DND-41 (cell line): ENCODE data around the gene HECTD1.

Experiments used
- ATAC-seq: fragments of 200-7000 bp; cut with Tn5 transposase; 3 replicates; pipeline ENCODE4 v1.9.1; 2021; ENCODE audit warnings: low read depth; ENCODE audit not compliant: insufficient read depth
- DNase-seq: peaks from one replicate; pipeline ENCODE4 v3.0.0-alpha.2; 2020
- H2AFZ ChIP-seq: 2 replicates; pipeline ENCODE4 v1.6.0; 2012; ENCODE audit warnings: low read depth, low read length
- H3K27ac ChIP-seq: 2 replicates; pipeline ENCODE4 v1.5.1; 2012; ENCODE audit warnings: low read length, inconsistent platforms
- H3K27me3 ChIP-seq: fragments of 200-600 bp; sonication (generic); 2 replicates; pipeline ENCODE4 v1.6.0; 2012; ENCODE audit warnings: low read length, mild to moderate bottlenecking, inconsistent platforms; ENCODE audit not compliant: insufficient read depth, poor library complexity
- H3K36me3 ChIP-seq: 2 replicates; pipeline ENCODE4 v1.5.1; 2012; ENCODE audit warnings: low read length, inconsistent platforms; ENCODE audit not compliant: insufficient read depth
- H3K4me1 ChIP-seq: 2 replicates; pipeline ENCODE4 v1.5.1; 2012; ENCODE audit warnings: mild to moderate bottlenecking, low read length; ENCODE audit not compliant: insufficient read depth
- H3K4me2 ChIP-seq: 2 replicates; pipeline ENCODE4 v1.6.0; 2012; ENCODE audit warnings: mild to moderate bottlenecking, moderate library complexity, low read length, inconsistent platforms; ENCODE audit not compliant: insufficient read depth
- H3K4me3 ChIP-seq, 2 experiments: fragments of 200-600 bp in 1 of 2; shearing (Covaris generic) in 1 of 2; 2 replicates each; pipeline ENCODE4 v1.5.1; 2012 to 2016; ENCODE audit warnings: inconsistent platforms in 2 of 2, low read length in 2 of 2, mild to moderate bottlenecking in 2 of 2, low read depth in 1 of 2, moderate library complexity in 1 of 2
- H3K79me2 ChIP-seq: 2 replicates; pipeline ENCODE4 v1.6.0; 2012; ENCODE audit warnings: low read length, inconsistent platforms; ENCODE audit not compliant: insufficient read depth
- H3K9ac ChIP-seq: 2 replicates; pipeline ENCODE4 v1.6.0; 2012; ENCODE audit warnings: low read depth, mild to moderate bottlenecking, inconsistent platforms, low read length, moderate library complexity
- H3K9me3 ChIP-seq: 2 replicates; pipeline ENCODE4 v1.5.1; 2012; ENCODE audit warnings: low read length, moderate library complexity, mild to moderate bottlenecking, inconsistent platforms; ENCODE audit not compliant: insufficient read depth, severe bottlenecking
- H4K20me1 ChIP-seq: 2 replicates; pipeline ENCODE4 v1.6.0; 2012; ENCODE audit warnings: low read length; ENCODE audit not compliant: insufficient read depth
- CTCF ChIP-seq: IDR thresholded peaks from 2 replicates; pipeline ENCODE4 v1.5.1; 2012; ENCODE audit warnings: borderline replicate concordance, low read length, moderate library complexity, mild to moderate bottlenecking; ENCODE audit not compliant: poor library complexity, severe bottlenecking; ENCODE audit errors: extremely low read depth
- EZH2 ChIP-seq: IDR thresholded peaks from 3 replicates; pipeline ENCODE4 v1.6.1; 2012; ENCODE audit warnings: borderline replicate concordance, low read depth, mild to moderate bottlenecking, moderate library complexity, low read length, inconsistent platforms; ENCODE audit not compliant: severe bottlenecking

The HECTD1 gene

GRCh38 chr14:31255286-31255685 lies 47.7 kb upstream of the HECTD1 start:
- Histone ChIP-seq H3K9ac (no peak overlapping the region), H3K36me3 (no peaks in the 10 kb centered on the region), H2AFZ (no peak overlapping the region), H4K20me1 (no peaks in the 10 kb centered on the region), H3K27me3 (no peaks in the 10 kb centered on the region), H3K79me2 (no peaks in the 10 kb centered on the region), H3K27ac (no peak overlapping the region), H3K4me3 (no peak overlapping the region), H3K4me1 (no peaks in the 10 kb centered on the region), H3K9me3 (no peaks in the 10 kb centered on the region), H3K4me2 (no peak overlapping the region)
- DNase-seq (no peak), ATAC-seq (no peak)
- TF ChIP-seq CTCF (no peak), EZH2 (no peak)

GRCh38 chr14:31253746-31254471 lies 46.3 kb upstream of the HECTD1 start:
- DNase-seq (no peak), ATAC-seq (no peak)
- no peaks in the 10 kb centered on the region for H3K36me3 ChIP-seq
- H3K9me3 ChIP-seq, result no peaks in the 10 kb centered on the region
- H3K9ac ChIP-seq, result no peak overlapping the region
- no peak overlapping the region for H2AFZ ChIP-seq
- H4K20me1 ChIP-seq, result no peaks in the 10 kb centered on the region
- H3K4me2 ChIP-seq, result no peak overlapping the region
- no peak overlapping the region for H3K4me3 ChIP-seq
- no peak overlapping the region for H3K27ac ChIP-seq
- H3K79me2 ChIP-seq, result no peaks in the 10 kb centered on the region
- TF ChIP-seq EZH2 (no peak), CTCF (no peak)
- H3K4me1 ChIP-seq, result no peaks in the 10 kb centered on the region
- H3K27me3 ChIP-seq, result no peaks in the 10 kb centered on the region

DNA sequence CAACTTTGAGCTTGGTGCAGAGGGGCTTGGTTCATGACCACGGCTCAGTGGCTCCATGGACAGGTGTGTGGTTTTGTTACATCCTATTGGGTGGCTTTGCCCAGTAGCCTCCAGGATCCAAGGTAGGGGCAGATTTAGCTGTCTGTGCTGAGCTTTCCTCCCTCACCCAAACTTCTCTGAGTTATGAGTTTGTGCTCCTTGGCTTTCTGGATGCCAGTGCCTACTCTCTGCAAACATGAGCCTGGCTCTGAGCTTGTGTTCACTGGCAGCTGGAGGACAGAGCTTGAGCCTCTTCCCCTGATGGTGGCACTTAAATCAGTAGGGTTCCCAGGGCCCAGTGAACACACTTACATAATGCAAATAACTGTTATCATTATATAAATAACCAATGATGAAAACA lies 45.3 kb upstream of the HECTD1 start:
- H3K27ac ChIP-seq, result no peak overlapping the region
- no peaks in the 10 kb centered on the region for H3K4me1 ChIP-seq
- no peak overlapping the region for H2AFZ ChIP-seq
- H3K4me2 ChIP-seq, result no peak overlapping the region
- H4K20me1 ChIP-seq, result no peaks in the 10 kb centered on the region
- DNase-seq (no peak), ATAC-seq (no peak)
- no peak overlapping the region for H3K4me3 ChIP-seq
- H3K9me3 ChIP-seq, result no peaks in the 10 kb centered on the region
- H3K27me3 ChIP-seq, result no peaks in the 10 kb centered on the region
- H3K9ac ChIP-seq, result no peak overlapping the region
- no peak for TF ChIP-seq EZH2
- TF ChIP-seq CTCF, result no peak
- no peaks in the 10 kb centered on the region for H3K36me3 ChIP-seq
- H3K79me2 ChIP-seq, result no peaks in the 10 kb centered on the region
